GM12878 (cell line): ENCODE measurements around the gene TMEM63B. TPM values are rescaled to one million over a fixed set of nuclear protein-coding genes. Genes with fewer than 3 reads are reported as not detected.
A peak's percentile ranks its signal among the peaks of the same experiment; 100 is the strongest.

ENCODE experiments used
- ATAC-seq: fragments of 200-7000 bp; cut with Tn5 transposase; 3 replicates; pipeline ENCODE4 v1.9.1; 2020; ENCODE audit warnings: mild to moderate bottlenecking, moderate library complexity
- BruUV-seq: library from RNA; stranded (reverse); fragments of 400-500 nt; replicated peaks from 2 replicates; lab custom pipeline; 2021; lab: Mats Ljungman, UMichigan
- CTCF ChIA-PET: fragments of 300-600 bp; sonication (Branson Sonifier 250); formaldehyde crosslinking; extraction: SDS; loops from one replicate; lab custom pipeline; 2021; ENCODE audit warnings: inconsistent platforms; lab: Yijun Ruan, JAX
- POLR2A ChIA-PET: fragments of 350-600 bp; formaldehyde crosslinking; extraction: SDS; loops from one replicate; lab custom pipeline; 2021; ENCODE audit warnings: inconsistent platforms; lab: Charles Lee
- RAD21 ChIA-PET: fragments of 300-600 bp; sonication (Branson Sonifier 250); formaldehyde crosslinking; loops from one replicate; lab custom pipeline; 2023; ENCODE audit warnings: antibody characterized with exemption; ENCODE audit not compliant: unreplicated experiment; lab: Charles Lee
- SMC1A ChIA-PET: fragments of 300-600 bp; sonication (Branson Sonifier 250); formaldehyde crosslinking; loops from one replicate; lab custom pipeline; 2023; ENCODE audit not compliant: unreplicated experiment, uncharacterized antibody; lab: Charles Lee
- DNase-seq: peaks from one replicate; pipeline ENCODE4 v3.0.0-alpha.2; 2011; ENCODE audit warnings: low read depth, low spot score
- FAIRE-seq: peaks from 3 replicates; lab custom pipeline; 2011; peaks lifted over from hg19 to GRCh38; lab: Jason Lieb, UNC
- H2AFZ ChIP-seq: 2 replicates; pipeline ENCODE4 v1.6.0; 2011; ENCODE audit warnings: low read depth, low read length, control low read depth; ENCODE audit not compliant: control insufficient read depth
- H3K27ac ChIP-seq: 2 replicates; pipeline ENCODE4 v1.5.1; 2011; ENCODE audit warnings: control low read depth; ENCODE audit not compliant: control insufficient read depth, insufficient read depth
- H3K27me3 ChIP-seq, 2 experiments: replicated peaks in 1 of 2; 2 replicates each; pipeline versions ENCODE4 v1.6.0 to v1.6.1; 2011; ENCODE audit warnings: low read length in 1 of 2; ENCODE audit not compliant: control insufficient read depth in 2 of 2, insufficient read depth in 2 of 2
- H3K36me3 ChIP-seq, 2 experiments: 2 replicates each; pipeline ENCODE4 v1.5.1; 2011; ENCODE audit warnings: low read length in 1 of 2; ENCODE audit not compliant: control insufficient read depth in 2 of 2, insufficient read depth in 2 of 2
- H3K4me1 ChIP-seq: 2 replicates; pipeline ENCODE4 v1.6.1; 2011; ENCODE audit warnings: mild to moderate bottlenecking, low read length, moderate library complexity, mixed read lengths; ENCODE audit not compliant: control insufficient read depth, insufficient read depth
- H3K4me2 ChIP-seq: 2 replicates; pipeline ENCODE4 v1.6.0; 2011; ENCODE audit warnings: control low read depth; ENCODE audit not compliant: control insufficient read depth, insufficient read depth
- H3K4me3 ChIP-seq: fragments of 200-600 bp; sonication (generic); 2 replicates; pipeline ENCODE4 v1.5.1; 2016
- H3K79me2 ChIP-seq: 2 replicates; pipeline ENCODE4 v1.6.0; 2011; ENCODE audit warnings: low read length; ENCODE audit not compliant: control insufficient read depth, insufficient read depth
- H3K9ac ChIP-seq: 2 replicates; pipeline ENCODE4 v1.8.0; 2011; ENCODE audit warnings: low read length, control low read depth, mixed read lengths; ENCODE audit not compliant: control insufficient read depth, insufficient read depth
- H3K9me3 ChIP-seq: replicated peaks from 3 replicates; pipeline ENCODE4 v1.5.1; 2011; ENCODE audit warnings: mild to moderate bottlenecking, low read length; ENCODE audit not compliant: control insufficient read depth, insufficient read depth
- H4K20me1 ChIP-seq: 2 replicates; pipeline ENCODE4 v1.6.0; 2011; ENCODE audit not compliant: control insufficient read depth, insufficient read depth
- BHLHE40 ChIP-seq, 2 experiments: fragments of 450-650 bp in 1 of 2; IDR thresholded peaks; 2 replicates each; pipeline ENCODE4 v1.6.1; 2011 to 2017; ENCODE audit warnings: low read depth in 2 of 2, borderline replicate concordance in 1 of 2, improper control_type of control experiment in 1 of 2, low read length in 1 of 2, mild to moderate bottlenecking in 1 of 2
- ETV6 ChIP-seq, 2 experiments: fragments of 450-650 bp in 1 of 2; IDR thresholded peaks in 1 of 2; conservative IDR thresholded peaks in 1 of 2; 2 replicates each; pipeline ENCODE4 v1.6.1; 2014; ENCODE audit warnings: antibody characterized with exemption in 1 of 2, borderline replicate concordance in 1 of 2, low read depth in 1 of 2, mild to moderate bottlenecking in 1 of 2, moderate library complexity in 1 of 2
- FOXM1 ChIP-seq: IDR thresholded peaks from 2 replicates; pipeline ENCODE4 v1.6.1; 2012; ENCODE audit warnings: low read depth, mild to moderate bottlenecking, inconsistent platforms, low read length, moderate library complexity
- RAD21 ChIP-seq: IDR thresholded peaks from 2 replicates; pipeline ENCODE4 v1.6.1; 2011; ENCODE audit warnings: mild to moderate bottlenecking, low read depth, low read length, moderate library complexity; ENCODE audit not compliant: insufficient read depth
- RB1 ChIP-seq: fragments of 450-650 bp; formaldehyde crosslinking; IDR thresholded peaks from 2 replicates; pipeline ENCODE4 v1.6.1; 2017; ENCODE audit warnings: mild to moderate bottlenecking, borderline replicate concordance
- SMAD1 ChIP-seq: fragments of 450-650 bp; IDR thresholded peaks from 2 replicates; pipeline ENCODE4 v1.6.1; 2018; ENCODE audit warnings: mild to moderate bottlenecking, low read depth; ENCODE audit not compliant: partially characterized antibody
- WGBS: methylation state at CpG from one replicate; pipeline ENCODE4 v1.1.6; 2016; ENCODE audit warnings: low lambda C conversion rate; ENCODE audit not compliant: insufficient replicate concordance, insufficient coverage; ENCODE audit errors: missing lambda C conversion rate; 5-methylcytosine and 5-hydroxymethylcytosine counted together
- in situ Hi-C: fragments of 300-500 bp; cut with MboI; formaldehyde crosslinking; loops from 9 replicates; pipeline ENCODE4 v1.14.3; 2018; ENCODE audit warnings: mixed read lengths
- intact Hi-C: fragments of 100-400 bp; cut with micrococcal nuclease; formaldehyde crosslinking; loops from one replicate; pipeline ENCODE4 v1.14.2; 2022; ENCODE audit not compliant: unreplicated experiment
- polyA plus RNA-seq, 11 experiments: library from polyadenylated mRNA; depleted of rRNA in 4 of 11; unstranded in 6 of 11; stranded (reverse) in 5 of 11; fragments of >200 nt; fragmentation: Nextera tagmentation in 4 of 11; fragmentation: Illumina TruSeq in 1 of 11; extraction: Ambion mirVana in 4 of 11; extraction: Trizol in 1 of 11; gene quantifications; 1 replicate in 1 of 11; 2 replicates in 10 of 11; pipeline versions ENCODE4 v1.2.1 to v1.2.3, GENCODE V29; 2011 to 2016; ENCODE audit warnings: inconsistent platforms in 2 of 11, missing spikeins in 2 of 11, low read depth in 1 of 11
- total RNA-seq, 4 experiments: library from RNA; depleted of rRNA in 3 of 4; stranded (reverse); fragments of >200 nt in 3 of 4; fragmentation: Illumina TruSeq in 1 of 4; extraction: Trizol in 1 of 4; gene quantifications; 2 replicates each; pipeline versions ENCODE4 v1.2.1 to v1.2.3, GENCODE V29; 2013 to 2021
- TF ChIP-seq, protein P1 (sequence below): IDR thresholded peaks from 2 replicates; pipeline ENCODE4 v1.6.1; 2011; ENCODE audit warnings: low read depth, low read length, improper control_type of control experiment, borderline replicate concordance

The TMEM63B gene
- total and polyA plus RNA-seq, 10 of the 15 experiments (the other 5 are each of a cell fraction or from before 2014, with no cell fraction given), result 0.09 to 15.0 (median 7.1) TPM; not detected in 1

DNA sequence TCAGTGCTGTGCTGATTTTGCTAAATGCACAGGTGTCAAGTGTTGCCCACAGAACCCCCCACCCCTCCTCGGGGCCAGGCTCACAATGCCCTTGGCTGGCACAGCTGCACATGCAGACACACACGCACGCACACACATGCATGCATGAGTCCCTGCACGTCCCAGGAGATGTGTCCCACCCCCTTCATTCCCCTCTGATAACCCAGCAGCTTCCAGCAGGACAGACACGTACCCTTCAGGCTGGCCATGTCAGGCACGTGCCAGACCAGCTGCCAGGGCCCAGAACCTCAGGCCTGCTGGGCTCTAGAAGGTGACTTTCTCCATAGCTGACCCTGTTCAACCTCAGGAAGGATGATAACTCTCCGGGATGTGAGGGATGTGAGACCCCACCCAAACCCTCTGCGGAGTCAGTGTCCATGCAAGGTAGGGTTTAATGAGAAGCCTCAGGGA, 44.5 kb upstream of the TMEM63B start:
- POLR2A ChIA-PET, result interaction anchor here (0.6 kb wide), 1 partner anchor 1143 kb away, joined by 3 read pairs; no protein-coding TSS in a partner anchor

DNA sequence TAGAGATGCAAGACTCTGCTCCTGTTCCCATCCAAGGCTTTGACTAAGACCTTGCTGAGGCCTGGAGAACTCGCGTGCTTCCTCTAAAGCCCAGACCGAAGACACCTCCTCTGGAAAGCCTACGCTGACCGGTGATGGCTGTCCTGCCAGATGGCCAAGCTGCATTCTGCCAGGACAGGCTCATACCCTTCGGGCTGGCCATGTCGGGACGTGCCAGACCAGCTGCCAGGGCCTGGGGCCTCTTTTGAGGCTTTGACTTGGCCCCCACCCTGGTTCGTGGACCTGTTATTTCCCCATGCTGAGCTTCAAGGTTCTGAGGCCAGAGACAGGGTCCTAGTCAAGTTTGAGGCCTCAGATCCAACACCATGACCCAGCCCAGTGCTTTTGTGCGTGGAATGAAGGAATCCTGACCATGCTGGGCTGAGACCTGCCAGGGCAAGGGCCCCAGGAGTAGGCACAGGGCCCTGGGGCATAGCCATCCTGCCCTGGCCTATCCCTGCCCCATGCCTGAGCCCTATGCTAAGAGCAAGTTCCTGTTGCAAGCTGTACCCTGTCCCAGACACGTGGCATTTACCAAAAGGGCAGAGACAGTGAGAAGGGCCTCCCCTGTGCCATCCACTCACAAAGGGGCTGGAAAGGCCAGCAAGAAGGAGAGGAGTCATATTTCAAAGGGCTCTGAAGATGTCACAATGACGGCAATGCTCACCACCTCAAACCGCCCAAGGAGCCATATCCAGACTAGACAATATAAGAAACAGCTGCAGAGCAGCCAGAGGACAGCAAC, 42.9 kb upstream of the TMEM63B start:
- H3K79me2 ChIP-seq, result no peaks in the 10 kb centered on the region
- ATAC-seq, result no peak
- FAIRE-seq, result no peak
- SMC1A ChIA-PET, result interaction anchor here (0.9 to 1.0 kb wide), 2 partner anchors 268 to 360 kb away, joined by 3 read pairs; no protein-coding TSS in a partner anchor
- in situ Hi-C loops, result no loop called here
- no peak overlapping the region for H3K27ac ChIP-seq
- no TSS peak for BruUV-seq
- no peak overlapping the region for H3K4me2 ChIP-seq
- DNase-seq, result no peak
- no peak overlapping the region for H2AFZ ChIP-seq
- H3K27me3 ChIP-seq, result no peaks in the 10 kb centered on the region
- no peak overlapping the region for H3K9ac ChIP-seq
- POLR2A ChIA-PET, result interaction anchor here (0.6 to 0.7 kb wide), 2 partner anchors 57 to 811 kb away, joined by 4 to 6 read pairs; no protein-coding TSS in a partner anchor
- no peak overlapping the region for H3K4me3 ChIP-seq
- CTCF ChIA-PET, result interaction anchor here (0.5 to 2.9 kb wide), 7 partner anchors 10 to 360 kb away, joined by 3 to 12 read pairs (median 4); no protein-coding TSS in a partner anchor
- no peaks in the 10 kb centered on the region for H4K20me1 ChIP-seq
- WGBS, result 66% methylated on average over 13 of the region's 13 CpGs
- TF ChIP-seq SMAD1 (no peak), RB1 (no peak), RAD21 (no peak), FOXM1 (no peak)
- TF ChIP-seq, protein P1, sequence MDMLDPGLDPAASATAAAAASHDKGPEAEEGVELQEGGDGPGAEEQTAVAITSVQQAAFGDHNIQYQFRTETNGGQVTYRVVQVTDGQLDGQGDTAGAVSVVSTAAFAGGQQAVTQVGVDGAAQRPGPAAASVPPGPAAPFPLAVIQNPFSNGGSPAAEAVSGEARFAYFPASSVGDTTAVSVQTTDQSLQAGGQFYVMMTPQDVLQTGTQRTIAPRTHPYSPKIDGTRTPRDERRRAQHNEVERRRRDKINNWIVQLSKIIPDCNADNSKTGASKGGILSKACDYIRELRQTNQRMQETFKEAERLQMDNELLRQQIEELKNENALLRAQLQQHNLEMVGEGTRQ, result no peak
- RAD21 ChIA-PET, result interaction anchor here (0.6 to 1.1 kb wide), 4 partner anchors 12 to 331 kb away, joined by 3 to 4 read pairs (median 3); no protein-coding TSS in a partner anchor
- intact Hi-C loops, result no loop called here
- H3K4me1 ChIP-seq, result peaks cover 13% of the 10 kb centered on the region
- H3K36me3 ChIP-seq, result no peaks in the 10 kb centered on the region
- no peaks in the 10 kb centered on the region for H3K9me3 ChIP-seq

More for the DNA sequence above, 44.5 kb upstream of the TMEM63B start:
- Histone ChIP-seq H3K4me2 (no peak overlapping the region), H3K9me3 (no peaks in the 10 kb centered on the region), H3K4me1 (peaks cover 19% of the 10 kb centered on the region), H3K4me3 (no peak overlapping the region), H3K36me3 (no peaks in the 10 kb centered on the region), H3K9ac (no peak overlapping the region), H2AFZ (no peak overlapping the region), H4K20me1 (no peaks in the 10 kb centered on the region), H3K27ac (no peak overlapping the region), H3K79me2 (no peaks in the 10 kb centered on the region), H3K27me3 (no peaks in the 10 kb centered on the region)
- RAD21 ChIA-PET, result no interaction called here
- intact Hi-C loops (no loop called here), in situ Hi-C loops (no loop called here)
- ATAC-seq (no peak), DNase-seq (no peak), FAIRE-seq (no peak)
- 53% methylated on average over 8 of the region's 8 CpGs for WGBS
- SMC1A ChIA-PET, result interaction anchor here (0.5 to 5.8 kb wide), 2 partner anchors 296 to 360 kb away, joined by 3 to 87 read pairs; no protein-coding TSS in a partner anchor
- TF ChIP-seq ETV6 (conservative IDR thresholded peaks at IDR 0.05 in 1 of 2, IDR thresholded peaks at IDR 0.05 in 1 of 2; ENCODE audit: borderline replicate concordance in 1 of 2, low read depth in 1 of 2) (no peak), BHLHE40 (IDR thresholded peaks at IDR 0.05; ENCODE audit: borderline replicate concordance in 1 of 2, low read depth in 2 of 2, low read length in 1 of 2) (peak in 1 of 2 experiments; percentile 26; a peak in 1 of 4 replicates)
- BruUV-seq, result no TSS peak
- CTCF ChIA-PET, result interaction anchor here (0.8 to 12.9 kb wide), 2 partner anchors 68 to 314 kb away, joined by 3 to 264 read pairs; partner anchors contain the start of gene VEGFA
